HepG2 (cell line): ENCODE results near the gene MAP10. TPM values are rescaled to one million over a fixed set of nuclear protein-coding genes. Genes with fewer than 3 reads are reported as not detected.

ENCODE experiments used
- ATAC-seq: fragments of 200-7000 bp; cut with Tn5 transposase; 3 replicates; pipeline ENCODE4 v1.9.1; 2020; ENCODE audit warnings: mild to moderate bottlenecking, moderate library complexity
- BruUV-seq: library from RNA; stranded (reverse); fragments of 400-500 nt; replicated peaks from 2 replicates; lab custom pipeline; 2021; lab: Mats Ljungman, UMichigan
- CTCF ChIA-PET: fragments of 300-600 bp; formaldehyde crosslinking; extraction: SDS; loops from one replicate; lab custom pipeline; 2021; ENCODE audit warnings: low total read pairs, inconsistent platforms, low intra/inter-chr PET ratio; lab: Yijun Ruan, JAX
- POLR2A ChIA-PET: fragments of 350-600 bp; sonication (Branson Sonifier 250); formaldehyde crosslinking; loops from one replicate; lab custom pipeline; 2020; ENCODE audit warnings: antibody characterized with exemption, inconsistent platforms; lab: Yijun Ruan, JAX
- DNase-seq: peaks from one replicate; pipeline ENCODE4 v3.0.0-alpha.2; 2015; ENCODE audit warnings: low spot score
- FAIRE-seq: peaks from 3 replicates; lab custom pipeline; 2011; peaks lifted over from hg19 to GRCh38; lab: Jason Lieb, UNC
- H2AFZ ChIP-seq: one replicate; pipeline ENCODE4 v1.6.1; 2011; ENCODE audit warnings: low read length, inconsistent platforms
- H3K27ac ChIP-seq: fragments of 300-600 bp; 3 replicates; pipeline ENCODE4 v1.8.0; 2011; ENCODE audit warnings: mixed run types, mild to moderate bottlenecking, mixed read lengths, low read length, inconsistent platforms; ENCODE audit not compliant: insufficient read depth; ENCODE audit errors: extremely low read length
- H3K27me3 ChIP-seq, 2 experiments: fragments of 200-600 bp in 1 of 2; 2 replicates in 1 of 2; 3 replicates in 1 of 2; pipeline versions ENCODE4 v1.6.0 to v1.8.0; 2011; ENCODE audit warnings: low read length in 2 of 2, mild to moderate bottlenecking in 2 of 2, moderate library complexity in 2 of 2, inconsistent platforms in 1 of 2; ENCODE audit not compliant: insufficient read depth in 2 of 2, control insufficient read depth in 1 of 2
- H3K36me3 ChIP-seq, 2 experiments: fragments of 200-600 bp in 1 of 2; replicated peaks in 1 of 2; 2 replicates in 1 of 2; 3 replicates in 1 of 2; pipeline versions ENCODE4 v1.5.1 to v1.8.0; 2011; ENCODE audit warnings: low read length in 2 of 2, inconsistent platforms in 1 of 2; ENCODE audit not compliant: insufficient read depth in 2 of 2, control insufficient read depth in 1 of 2
- H3K4me1 ChIP-seq: 2 replicates; pipeline ENCODE4 v1.5.1; 2012; ENCODE audit warnings: low read length, inconsistent platforms; ENCODE audit not compliant: insufficient read depth
- H3K4me2 ChIP-seq: 2 replicates; pipeline ENCODE4 v1.6.0; 2011; ENCODE audit warnings: low read depth, low read length, inconsistent platforms
- H3K4me3 ChIP-seq, 3 experiments: fragments of 200-600 bp in 1 of 3; sonication (generic), shearing (Covaris generic) in 1 of 3; replicated peaks in 1 of 3; 2 replicates each; pipeline ENCODE4 v1.5.1; 2011 to 2016; ENCODE audit warnings: low read length in 3 of 3, inconsistent platforms in 2 of 3, low read depth in 2 of 3, mild to moderate bottlenecking in 2 of 3, control low read depth in 1 of 3, mixed read lengths in 1 of 3; ENCODE audit not compliant: insufficient read depth in 1 of 3
- H3K79me2 ChIP-seq: one replicate; pipeline ENCODE4 v1.6.1; 2011; ENCODE audit warnings: low read length, inconsistent platforms; ENCODE audit not compliant: insufficient read depth
- H3K9ac ChIP-seq: 2 replicates; pipeline ENCODE4 v1.6.0; 2011; ENCODE audit warnings: mild to moderate bottlenecking, low read depth, low read length, inconsistent platforms; ENCODE audit not compliant: insufficient read depth
- H3K9me3 ChIP-seq: 2 replicates; pipeline ENCODE4 v1.5.1; 2012; ENCODE audit warnings: mild to moderate bottlenecking, low read length
- H4K20me1 ChIP-seq: 2 replicates; pipeline ENCODE4 v1.6.0; 2011; ENCODE audit warnings: inconsistent platforms, mild to moderate bottlenecking, low read length, moderate library complexity; ENCODE audit not compliant: insufficient read depth
- PHB2 ChIP-seq: fragments of 450-650 bp; IDR thresholded peaks from 2 replicates; pipeline ENCODE4 v1.6.1; 2018; ENCODE audit not compliant: partially characterized antibody
- SUZ12 ChIP-seq: fragments of 150-350 bp; IDR thresholded peaks from 2 replicates; pipeline ENCODE4 v1.6.1; 2014; ENCODE audit warnings: low read depth, low read length
- ZNF225 ChIP-seq: sonication (generic); formaldehyde crosslinking; IDR thresholded peaks from 2 replicates; pipeline ENCODE4 v1.4.0; 2020; ENCODE audit warnings: mild to moderate bottlenecking, missing genetic modification reagents
- ZNF597 ChIP-seq: sonication (generic); formaldehyde crosslinking; IDR thresholded peaks from 2 replicates; pipeline ENCODE4 v1.5.0; 2020; ENCODE audit warnings: missing genetic modification reagents
- WGBS: methylation state at CpG from one replicate; pipeline ENCODE4 v1.1.6; 2017; ENCODE audit warnings: low lambda C conversion rate; 5-methylcytosine and 5-hydroxymethylcytosine counted together
- in situ Hi-C: cut with HindIII; loops from 2 replicates; pipeline ENCODE4 v1.10.0; 2017; ENCODE audit warnings: low pct_unique_long_range_greater_than_20kb; ENCODE audit not compliant: extremely low pct_ligation_motif_present
- intact Hi-C: fragments of 100-400 bp; cut with micrococcal nuclease; formaldehyde crosslinking; loops from one replicate; pipeline ENCODE4 v1.10.0; 2022; ENCODE audit not compliant: unreplicated experiment
- polyA plus RNA-seq, 8 experiments: library from polyadenylated mRNA; depleted of rRNA in 3 of 8; stranded (reverse) in 7 of 8; unstranded in 1 of 8; fragments of >200 nt; fragmentation: Illumina TruSeq in 4 of 8; extraction: Trizol in 4 of 8; gene quantifications; 2 replicates each; pipeline versions ENCODE4 v1.2.1 to v1.2.3, GENCODE V29; 2011 to 2016; ENCODE audit warnings: low read depth in 4 of 8, missing spikeins in 1 of 8, mixed read lengths in 1 of 8; ENCODE audit not compliant: insufficient read depth in 1 of 8
- total RNA-seq, 5 experiments: library from RNA; depleted of rRNA; stranded (reverse); fragments of >200 nt; fragmentation: Illumina TruSeq; extraction: Trizol; gene quantifications; 2 replicates each; pipeline ENCODE4 v1.2.3, GENCODE V29; 2016; ENCODE audit warnings: low read depth in 1 of 5
- TF ChIP-seq, protein P1 (sequence below): sonication (generic); formaldehyde crosslinking; IDR thresholded peaks from 2 replicates; pipeline ENCODE4 v1.4.0; 2020; ENCODE audit warnings: missing genetic modification reagents, mild to moderate bottlenecking, borderline replicate concordance

MAP10 gene
- total and polyA plus RNA-seq, 2 of the 13 experiments (the other 11 are each of a cell fraction or from before 2014, with no cell fraction given) = not detected

GRCh38 chr1:232765542-232765941 is 39.7 kb upstream of the MAP10 start (continued):
- TF ChIP-seq ZNF225 (CRISPR knock-in tag) = no peak
- TF ChIP-seq ZNF597 (CRISPR knock-in tag) = no peak
- TF ChIP-seq SUZ12 = no peak
- TF ChIP-seq, all 625 proteins: peak for 0

GRCh38 chr1:232766241-232766890 is 38.9 kb upstream of the MAP10 start:
- in situ Hi-C loops (no loop called here), intact Hi-C loops (no loop called here)
- Histone ChIP-seq H3K9ac (no peak overlapping the region), H3K4me3 (no peak overlapping the region), H3K27ac (no peak overlapping the region), H3K4me2 (no peak overlapping the region), H3K79me2 (no peaks in the 10 kb centered on the region), H4K20me1 (no peaks in the 10 kb centered on the region), H3K4me1 (no peaks in the 10 kb centered on the region), H3K27me3 (no peaks in the 10 kb centered on the region), H3K36me3 (no peaks in the 10 kb centered on the region), H2AFZ (no peak overlapping the region), H3K9me3 (peaks cover 3% of the 10 kb centered on the region; the same call in 1 of the 2 replicates)
- TF ChIP-seq PHB2 = no peak
- TF ChIP-seq, protein P1, sequence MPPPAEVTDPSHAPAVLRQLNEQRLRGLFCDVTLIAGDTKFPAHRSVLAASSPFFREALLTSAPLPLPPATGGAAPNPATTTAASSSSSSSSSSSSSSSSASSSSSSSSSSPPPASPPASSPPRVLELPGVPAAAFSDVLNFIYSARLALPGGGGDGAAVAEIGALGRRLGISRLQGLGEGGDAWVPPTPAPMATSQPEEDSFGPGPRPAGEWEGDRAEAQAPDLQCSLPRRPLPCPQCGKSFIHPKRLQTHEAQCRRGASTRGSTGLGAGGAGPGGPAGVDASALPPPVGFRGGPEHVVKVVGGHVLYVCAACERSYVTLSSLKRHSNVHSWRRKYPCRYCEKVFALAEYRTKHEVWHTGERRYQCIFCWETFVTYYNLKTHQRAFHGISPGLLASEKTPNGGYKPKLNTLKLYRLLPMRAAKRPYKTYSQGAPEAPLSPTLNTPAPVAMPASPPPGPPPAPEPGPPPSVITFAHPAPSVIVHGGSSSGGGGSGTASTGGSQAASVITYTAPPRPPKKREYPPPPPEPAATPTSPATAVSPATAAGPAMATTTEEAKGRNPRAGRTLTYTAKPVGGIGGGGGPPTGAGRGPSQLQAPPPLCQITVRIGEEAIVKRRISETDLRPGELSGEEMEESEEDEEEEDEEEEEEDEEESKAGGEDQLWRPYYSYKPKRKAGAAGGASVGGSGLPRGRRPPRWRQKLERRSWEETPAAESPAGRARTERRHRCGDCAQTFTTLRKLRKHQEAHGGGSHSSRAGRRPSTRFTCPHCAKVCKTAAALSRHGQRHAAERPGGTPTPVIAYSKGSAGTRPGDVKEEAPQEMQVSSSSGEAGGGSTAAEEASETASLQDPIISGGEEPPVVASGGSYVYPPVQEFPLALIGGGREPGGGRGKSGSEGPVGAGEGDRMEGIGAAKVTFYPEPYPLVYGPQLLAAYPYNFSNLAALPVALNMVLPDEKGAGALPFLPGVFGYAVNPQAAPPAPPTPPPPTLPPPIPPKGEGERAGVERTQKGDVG (CRISPR knock-in tag) = no peak
- POLR2A ChIA-PET = no interaction called here
- ATAC-seq = no peak
- no peak for FAIRE-seq
- DNase-seq = no peak
- WGBS = 20% methylated on average over 8 of the region's 8 CpGs
- CTCF ChIA-PET = no interaction called here
- no TSS peak for BruUV-seq
